H1 (cell line): ENCODE results near the gene IKZF1. TPM values are rescaled to one million over a fixed set of nuclear protein-coding genes. Genes with fewer than 3 reads are reported as not detected.

Experiments
- CTCF ChIA-PET: fragments of 300-600 bp; sonication (Branson Sonifier 250); formaldehyde crosslinking; loops from one replicate; lab custom pipeline; 2021; ENCODE audit not compliant: partially characterized antibody; lab: Charles Lee
- POLR2A ChIA-PET: fragments of 300-600 bp; sonication (Branson Sonifier 250); formaldehyde crosslinking; loops from one replicate; lab custom pipeline; 2021; ENCODE audit warnings: inconsistent platforms; ENCODE audit not compliant: partially characterized antibody; lab: Charles Lee
- DNase-seq, 2 experiments: peaks; one replicate each; pipeline versions ENCODE4 v3.0.0 to v3.0.0-alpha.2; 2010 to 2022; ENCODE audit warnings: low spot score in 2 of 2, low read depth in 1 of 2, mixed read lengths in 1 of 2
- FAIRE-seq: peaks from 2 replicates; lab custom pipeline; 2011; peaks lifted over from hg19 to GRCh38; lab: Jason Lieb, UNC
- H2AFZ ChIP-seq: 2 replicates; pipeline ENCODE4 v1.8.1; 2012; ENCODE audit warnings: low read length, inconsistent platforms
- H2AK5ac ChIP-seq: 2 replicates; pipeline ENCODE4 v1.6.1; 2013; ENCODE audit warnings: low read depth, low read length
- H2BK120ac ChIP-seq: replicated peaks from 2 replicates; pipeline ENCODE3; 2013; ENCODE audit warnings: low read depth, low read length, inconsistent platforms
- H2BK12ac ChIP-seq: 2 replicates; pipeline ENCODE4 v1.6.1; 2013; ENCODE audit warnings: low read depth, low read length
- H2BK15ac ChIP-seq: 2 replicates; pipeline ENCODE4 v1.6.1; 2013; ENCODE audit warnings: low read length
- H2BK20ac ChIP-seq: 2 replicates; pipeline ENCODE4 v1.6.1; 2013; ENCODE audit warnings: low read length
- H2BK5ac ChIP-seq: 2 replicates; pipeline ENCODE4 v1.6.1; 2013; ENCODE audit warnings: low read depth, low read length
- H3K14ac ChIP-seq: 2 replicates; pipeline ENCODE4 v1.6.1; 2013; ENCODE audit warnings: inconsistent platforms; ENCODE audit not compliant: insufficient read length
- H3K18ac ChIP-seq: 2 replicates; pipeline ENCODE4 v1.6.1; 2013; ENCODE audit warnings: low read length; ENCODE audit errors: extremely low read depth
- H3K23ac ChIP-seq: 2 replicates; pipeline ENCODE4 v1.6.1; 2013; ENCODE audit warnings: inconsistent platforms; ENCODE audit not compliant: insufficient read length
- H3K23me2 ChIP-seq: 2 replicates; pipeline ENCODE4 v1.6.1; 2013; ENCODE audit warnings: low read depth, low read length
- H3K27ac ChIP-seq: 2 replicates; pipeline ENCODE4 v1.6.1; 2011; ENCODE audit warnings: low read depth, low read length, inconsistent platforms
- H3K27me3 ChIP-seq, 4 experiments: replicated peaks in 1 of 4; 1 replicate in 1 of 4; 2 replicates in 3 of 4; pipeline versions ENCODE4 v1.6.1 to v1.8.1; 2011 to 2013; ENCODE audit warnings: low read length in 3 of 4, mild to moderate bottlenecking in 3 of 4, inconsistent platforms in 2 of 4, mixed read lengths in 2 of 4, moderate library complexity in 1 of 4; ENCODE audit not compliant: control insufficient read depth in 3 of 4, insufficient read depth in 3 of 4; ENCODE audit errors: extremely low read depth in 1 of 4
- H3K36me3 ChIP-seq, 4 experiments: 2 replicates each; pipeline versions ENCODE4 v1.6.1 to v1.8.1; 2011 to 2013; ENCODE audit warnings: mild to moderate bottlenecking in 4 of 4, low read length in 3 of 4, moderate library complexity in 2 of 4, control low read depth in 1 of 4, inconsistent platforms in 1 of 4; ENCODE audit not compliant: insufficient read depth in 4 of 4, control insufficient read depth in 2 of 4
- H3K4ac ChIP-seq: replicated peaks from 2 replicates; pipeline ENCODE3; 2013; ENCODE audit warnings: low read length, low read depth, mixed read lengths, inconsistent platforms; ENCODE audit not compliant: insufficient read length
- H3K4me1 ChIP-seq, 4 experiments: replicated peaks in 1 of 4; 1 replicate in 1 of 4; 2 replicates in 3 of 4; pipeline versions ENCODE4 v1.6.1 to v1.8.1; 2011 to 2013; ENCODE audit warnings: low read length in 3 of 4, inconsistent platforms in 2 of 4, mixed read lengths in 1 of 4; ENCODE audit not compliant: insufficient read depth in 4 of 4, control insufficient read depth in 3 of 4
- H3K4me2 ChIP-seq, 2 experiments: 2 replicates each; pipeline versions ENCODE4 v1.6.1 to v1.8.1; 2011 to 2013; ENCODE audit warnings: low read depth in 2 of 2, low read length in 2 of 2, control low read depth in 1 of 2, inconsistent platforms in 1 of 2, mild to moderate bottlenecking in 1 of 2; ENCODE audit not compliant: insufficient read depth in 1 of 2
- H3K4me3 ChIP-seq, 4 experiments: fragments of 200-600, 300-600 bp in 1 of 4; sonication (generic), shearing (Covaris generic), sonication (Bioruptor Twin) in 1 of 4; 2 replicates each; pipeline versions ENCODE4 v1.5.1 to v1.8.1; 2011 to 2016; ENCODE audit warnings: low read length in 4 of 4, low read depth in 3 of 4, control low read depth in 2 of 4, inconsistent platforms in 2 of 4, mild to moderate bottlenecking in 2 of 4, mixed read lengths in 1 of 4, moderate library complexity in 1 of 4; ENCODE audit not compliant: insufficient read depth in 2 of 4; ENCODE audit errors: extremely low read depth in 1 of 4
- H3K56ac ChIP-seq: replicated peaks from 2 replicates; pipeline ENCODE3; 2013; ENCODE audit warnings: low read depth, mild to moderate bottlenecking, mixed read lengths, low read length, inconsistent platforms; ENCODE audit not compliant: insufficient read length
- H3K79me1 ChIP-seq: 2 replicates; pipeline ENCODE4 v1.6.1; 2013; ENCODE audit warnings: low read depth, low read length, control low read depth
- H3K79me2 ChIP-seq, 2 experiments: 2 replicates each; pipeline versions ENCODE4 v1.6.1 to v1.8.1; 2012 to 2013; ENCODE audit warnings: low read length in 2 of 2, mild to moderate bottlenecking in 2 of 2, inconsistent platforms in 1 of 2; ENCODE audit not compliant: insufficient read depth in 2 of 2, control insufficient read depth in 1 of 2
- H3K9ac ChIP-seq, 4 experiments: replicated peaks in 1 of 4; 1 replicate in 1 of 4; 2 replicates in 3 of 4; pipeline versions ENCODE4 v1.6.1 to v1.8.1; 2011 to 2013; ENCODE audit warnings: low read depth in 3 of 4, low read length in 3 of 4, control low read depth in 2 of 4, mild to moderate bottlenecking in 2 of 4, moderate library complexity in 2 of 4, inconsistent platforms in 1 of 4; ENCODE audit errors: extremely low read depth in 1 of 4
- H3K9me3 ChIP-seq, 2 experiments: 2 replicates each; pipeline versions ENCODE4 v1.6.1 to v1.8.1; 2012 to 2013; ENCODE audit warnings: mild to moderate bottlenecking in 2 of 2, moderate library complexity in 2 of 2, control low read depth in 1 of 2, inconsistent platforms in 1 of 2, low read depth in 1 of 2, low read length in 1 of 2, mixed read lengths in 1 of 2; ENCODE audit not compliant: insufficient read depth in 2 of 2
- H4K20me1 ChIP-seq, 2 experiments: replicated peaks in 1 of 2; 2 replicates each; pipeline versions ENCODE3 to v1.8.1; 2011 to 2013; ENCODE audit warnings: inconsistent platforms in 2 of 2, low read length in 2 of 2, mild to moderate bottlenecking in 1 of 2; ENCODE audit not compliant: insufficient read depth in 2 of 2, control insufficient read depth in 1 of 2
- H4K5ac ChIP-seq: 2 replicates; pipeline ENCODE4 v1.6.1; 2013; ENCODE audit warnings: low read length, low read depth, mixed read lengths, inconsistent platforms; ENCODE audit not compliant: insufficient read length
- H4K8ac ChIP-seq: 2 replicates; pipeline ENCODE4 v1.8.0; 2013; ENCODE audit warnings: mild to moderate bottlenecking, moderate library complexity, low read length, inconsistent platforms; ENCODE audit not compliant: insufficient read depth; ENCODE audit errors: extremely low read depth
- H4K91ac ChIP-seq: replicated peaks from 2 replicates; pipeline ENCODE3; 2013; ENCODE audit warnings: low read length, mixed read lengths, inconsistent platforms; ENCODE audit not compliant: insufficient read length
- MAFK ChIP-seq: IDR thresholded peaks from 2 replicates; pipeline ENCODE4 v1.6.1; 2012; ENCODE audit warnings: low read depth, mild to moderate bottlenecking, improper control_type of control experiment, low read length
- POLR2A ChIP-seq, 2 experiments: IDR thresholded peaks; 1 replicate in 1 of 2; 2 replicates in 1 of 2; pipeline ENCODE4 v1.6.1; 2011; ENCODE audit warnings: low read depth in 2 of 2, low read length in 2 of 2, mild to moderate bottlenecking in 2 of 2; ENCODE audit errors: control extremely low read depth in 1 of 2
- RNF2 ChIP-seq: fragments of 200-900, 300-1000 bp; sonication (generic); IDR thresholded peaks from 2 replicates; pipeline ENCODE4 v1.7.1; 2016; ENCODE audit warnings: borderline replicate concordance, low read depth, mild to moderate bottlenecking, antibody characterized with exemption, low read length; ENCODE audit not compliant: poor library complexity, severe bottlenecking; ENCODE audit errors: missing control alignments
- SP4 ChIP-seq: IDR thresholded peaks from 2 replicates; pipeline ENCODE4 v1.6.1; 2012; ENCODE audit warnings: low read length, inconsistent platforms
- WGBS, 2 experiments: shearing (Covaris generic) in 1 of 2; methylation state at CpG; one replicate each; pipeline versions ENCODE4 v1.1.6 to v1.1.7; 2013 to 2015; ENCODE audit warnings: low lambda C conversion rate in 2 of 2, mixed read lengths in 2 of 2, inconsistent platforms in 1 of 2, low coverage in 1 of 2, missing lambda C conversion rate in 1 of 2; ENCODE audit not compliant: insufficient replicate concordance in 2 of 2, insufficient coverage in 1 of 2, insufficient read length in 1 of 2; ENCODE audit errors: extremely low coverage in 1 of 2, missing lambda C conversion rate in 1 of 2; 5-methylcytosine and 5-hydroxymethylcytosine counted together
- polyA plus RNA-seq, 7 experiments: library from polyadenylated mRNA; depleted of rRNA in 3 of 7; stranded (reverse) in 5 of 7; unstranded in 2 of 7; fragments of >200 nt in 5 of 7; fragments of 200-250 nt in 2 of 7; gene quantifications; 1 replicate in 5 of 7; 2 replicates in 1 of 7; 4 replicates in 1 of 7; pipeline versions ENCODE4 v1.2.1 to v1.2.3, GENCODE V29; 2011 to 2013; ENCODE audit warnings: missing spikeins in 2 of 7, mixed read lengths in 2 of 7
- total RNA-seq: library from RNA; stranded (reverse); fragmentation: NEBNext Ultra II Directional; extraction: Animal tissue kit (Norgen Biotek cat#: 25700); gene quantifications from 2 replicates; pipeline ENCODE4 v1.2.1, GENCODE V29; 2021

IKZF1 gene
- total and polyA plus RNA-seq, 2 of the 8 experiments (the other 6 are each of a cell fraction or from before 2014, with no cell fraction given) = 0.74 to 1.5 TPM

DNA sequence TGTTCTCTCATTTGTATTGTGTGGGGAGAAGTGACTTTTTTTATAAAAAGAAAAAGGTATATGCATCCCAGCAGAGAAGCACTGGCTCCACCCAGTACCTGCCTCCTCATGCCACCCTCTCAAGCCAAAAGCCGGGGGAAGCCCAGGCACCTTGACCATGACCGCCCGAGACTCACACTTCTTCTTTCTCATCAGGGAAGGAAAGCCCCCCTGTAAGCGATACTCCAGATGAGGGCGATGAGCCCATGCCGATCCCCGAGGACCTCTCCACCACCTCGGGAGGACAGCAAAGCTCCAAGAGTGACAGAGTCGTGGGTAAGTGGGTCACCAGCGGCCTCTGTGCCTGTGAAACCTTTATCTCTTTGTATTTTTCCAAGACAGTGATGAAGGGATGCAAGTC is 22.9 kb downstream of the IKZF1 start:
- no peaks in the 10 kb centered on the region for H4K20me1 ChIP-seq
- H4K91ac ChIP-seq = no peak overlapping the region
- H2AFZ ChIP-seq = no peak overlapping the region
- no peaks in the 10 kb centered on the region; a peak in 1 of 7 replicates for H3K27me3 ChIP-seq
- CTCF ChIA-PET = no interaction called here
- no peak for FAIRE-seq
- H4K8ac ChIP-seq = no peak overlapping the region
- no peak overlapping the region for H2BK20ac ChIP-seq
- H3K18ac ChIP-seq = no peak overlapping the region
- H4K5ac ChIP-seq = no peak overlapping the region
- 91% methylated on average over 8 of the region's 10 CpGs; no CpG with 5 or more reads in 1 of the 2 experiments for WGBS, 2 experiments
- no peak overlapping the region for H3K4me2 ChIP-seq
- no peak overlapping the region for H3K27ac ChIP-seq
- no peak overlapping the region for H3K14ac ChIP-seq
- H3K9me3 ChIP-seq = no peaks in the 10 kb centered on the region
- H2BK12ac ChIP-seq = no peak overlapping the region
- no peak for DNase-seq
- no peak overlapping the region for H2AK5ac ChIP-seq
- H2BK120ac ChIP-seq = no peak overlapping the region
- no peak overlapping the region for H3K9ac ChIP-seq
- no peak overlapping the region for H3K4ac ChIP-seq
- no peak overlapping the region for H3K23ac ChIP-seq
- H3K79me2 ChIP-seq = no peaks in the 10 kb centered on the region
- no peak overlapping the region for H3K56ac ChIP-seq
- H3K23me2 ChIP-seq = no peaks in the 10 kb centered on the region
- no peaks in the 10 kb centered on the region for H3K4me1 ChIP-seq
- TF ChIP-seq MAFK = no peak
- no peak for TF ChIP-seq SP4
- no peak for TF ChIP-seq RNF2
- no peak for TF ChIP-seq POLR2A (IDR thresholded peaks at IDR 0.05; ENCODE audit: control extremely low read depth in 1 of 2, low read depth in 2 of 2, low read length in 2 of 2)
- H3K79me1 ChIP-seq = no peaks in the 10 kb centered on the region
- no peak overlapping the region for H2BK5ac ChIP-seq
- POLR2A ChIA-PET = no interaction called here
- no peak overlapping the region for H2BK15ac ChIP-seq
- no peak overlapping the region for H3K4me3 ChIP-seq
- H3K36me3 ChIP-seq = no peaks in the 10 kb centered on the region
